Measurements from ENCODE around the gene IFT57. TPM values are rescaled to one million over a fixed set of nuclear protein-coding genes. Genes with fewer than 3 reads are reported as not detected.
A peak's percentile ranks its signal among the peaks of the same experiment; 100 is the strongest.

IFT57 gene
- total RNA-seq, 1 donor from 2014 or later = 77.2 TPM

GRCh38 chr3:108125550-108126071 lies 96.6 kb downstream of the IFT57 start:
- no peak for DNase-seq (ENCODE audit: low read depth)

GRCh38 chr3:108125153-108125543 lies 97.1 kb downstream of the IFT57 start:
- DNase-seq (ENCODE audit: low read depth) = no peak

- DNase-seq (ENCODE audit: low read depth) = peak; percentile 15
These were observed 97.7 kb downstream of the IFT57 start for GRCh38 chr3:108124337-108125152.

GRCh38 chr3:108123326-108123725 lies 98.9 kb downstream of the IFT57 start:
- DNase-seq (ENCODE audit: low read depth) = no peak

GRCh38 chr3:108122276-108122675 lies 99.9 kb downstream of the IFT57 start:
- DNase-seq (ENCODE audit: low read depth) = no peak

GRCh38 chr3:108119398-108120104 lies 102.7 kb downstream of the IFT57 start:
- no peak for DNase-seq (ENCODE audit: low read depth)

GRCh38 chr3:108118038-108118768 lies 104.0 kb downstream of the IFT57 start:
- DNase-seq (ENCODE audit: low read depth) = no peak

GRCh38 chr3:108117241-108117775 lies 104.9 kb downstream of the IFT57 start:
- peak; percentile 51 for DNase-seq (ENCODE audit: low read depth)

- DNase-seq (ENCODE audit: low read depth) = peak; percentile 45
These were observed 107.7 kb downstream of the IFT57 start for GRCh38 chr3:108114423-108115065.

- no peak for DNase-seq (ENCODE audit: low read depth)
These were observed 108.2 kb downstream of the IFT57 start for GRCh38 chr3:108113975-108114374.

GRCh38 chr3:108110934-108111333 lies 111.3 kb downstream of the IFT57 start:
- no peak for DNase-seq (ENCODE audit: low read depth)

Other genes with a start within 250 kb of the IFT57 start
- 190 and 342 TPM in 2 replicates for gene CD47, start 131.4 kb downstream of the IFT57 start, total RNA-seq
- 0.05 and 2.3 TPM in 2 replicates for gene HHLA2, start 74.1 kb upstream of the IFT57 start, total RNA-seq